ENCODE data around the gene CCDC148. TPM values are rescaled to one million over a fixed set of nuclear protein-coding genes. Genes with fewer than 3 reads are reported as not detected.
A peak's percentile ranks its signal among the peaks of the same experiment; 100 is the strongest.

Gene CCDC148
- total RNA-seq, 1 donor from 2014 or later: 1.0 TPM

DNA sequence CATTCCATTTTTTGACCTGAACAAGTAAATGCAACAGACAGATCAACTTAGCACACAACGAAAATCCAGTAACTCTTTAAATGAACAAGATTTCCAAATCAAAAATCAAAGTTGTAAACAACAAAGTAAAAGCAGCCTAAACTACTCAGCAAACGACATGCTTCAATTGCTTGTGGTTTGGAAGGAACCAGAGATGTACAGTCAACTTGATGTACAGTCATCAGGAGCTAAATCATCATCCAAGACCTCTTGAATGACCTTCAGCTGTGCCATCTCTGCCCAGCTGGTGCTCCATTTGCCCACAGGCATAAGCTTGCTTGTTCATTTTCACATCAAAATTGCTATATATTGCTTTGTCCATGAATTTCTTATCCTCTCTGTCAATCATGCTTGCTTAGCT lies 245.1 kb downstream of the CCDC148 start:
- TF ChIP-seq CTCF (IDR thresholded peaks at IDR 0.05; ENCODE audit: insufficient read depth, low read length, poor library complexity, severe bottlenecking): no peak
- Histone ChIP-seq H3K27me3 (ENCODE audit: control insufficient read depth, insufficient read depth, low read length) (no peaks in the 10 kb centered on the region), H3K4me3 (ENCODE audit: low read depth, low read length) (no peak overlapping the region), H3K36me3 (ENCODE audit: control insufficient read depth, insufficient read depth, low read length) (no peaks in the 10 kb centered on the region)
- DNase-seq (ENCODE audit: low read depth): peak; percentile 64

- TF ChIP-seq CTCF (IDR thresholded peaks at IDR 0.05; ENCODE audit: insufficient read depth, low read length, poor library complexity, severe bottlenecking): no peak
Observed at GRCh38 chr2:158207354-158207753, 249.2 kb downstream of the CCDC148 start.

DNA sequence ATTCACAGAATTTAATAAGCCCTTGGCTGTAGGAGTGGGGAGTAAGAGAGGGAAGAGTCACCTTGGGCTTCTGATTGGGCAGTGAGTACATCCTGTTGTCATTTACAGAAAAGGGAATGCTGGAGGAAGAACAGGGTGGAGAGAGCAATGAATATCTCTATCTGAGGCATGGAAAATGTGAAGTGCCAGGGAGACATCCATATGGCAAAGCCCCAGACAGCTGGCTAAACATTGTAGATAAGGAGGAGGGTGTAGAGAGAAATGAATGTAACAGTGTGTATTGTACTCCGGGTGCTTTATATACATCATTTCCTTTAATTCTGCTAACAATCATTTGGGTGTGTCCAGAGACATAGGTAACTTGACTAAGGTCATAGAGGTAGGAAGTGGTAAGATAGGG lies 251.3 kb downstream of the CCDC148 start:
- no peak for TF ChIP-seq CTCF (IDR thresholded peaks at IDR 0.05; ENCODE audit: insufficient read depth, low read length, poor library complexity, severe bottlenecking)
- Histone ChIP-seq H3K27me3 (ENCODE audit: control insufficient read depth, insufficient read depth, low read length) (no peaks in the 10 kb centered on the region), H3K4me3 (ENCODE audit: low read depth, low read length) (no peak overlapping the region), H3K36me3 (ENCODE audit: control insufficient read depth, insufficient read depth, low read length) (no peaks in the 10 kb centered on the region)
- DNase-seq (ENCODE audit: low read depth): no peak

More at GRCh38 chr2:158207354-158207753, 249.2 kb downstream of the CCDC148 start:
- DNase-seq (ENCODE audit: low read depth): no peak
- Histone ChIP-seq H3K36me3 (ENCODE audit: control insufficient read depth, insufficient read depth, low read length) (no peaks in the 10 kb centered on the region), H3K27me3 (ENCODE audit: control insufficient read depth, insufficient read depth, low read length) (no peaks in the 10 kb centered on the region), H3K4me3 (ENCODE audit: low read depth, low read length) (no peak overlapping the region)

DNA sequence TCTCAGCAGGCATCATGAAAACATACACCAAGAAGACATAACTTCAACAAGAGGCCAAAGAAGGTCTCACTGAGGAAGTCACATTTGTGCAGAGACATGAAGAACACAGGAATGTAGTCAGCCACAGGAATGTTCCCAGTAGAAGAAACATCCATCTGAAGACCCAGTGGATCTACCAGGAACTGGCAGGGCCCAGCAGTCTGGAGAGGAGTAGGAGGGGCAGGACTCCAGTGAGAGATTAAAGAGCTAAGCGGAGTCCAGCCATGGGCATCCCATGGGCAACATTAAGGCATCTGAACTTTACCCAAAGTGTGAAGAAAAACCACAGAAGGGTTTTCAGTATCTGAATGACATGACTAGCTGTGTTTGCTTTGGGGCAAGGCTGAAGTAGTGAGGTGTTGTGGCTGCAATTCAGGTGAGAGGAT lies 251.8 kb downstream of the CCDC148 start:
- DNase-seq (ENCODE audit: low read depth): no peak
- Histone ChIP-seq H3K36me3 (ENCODE audit: control insufficient read depth, insufficient read depth, low read length) (no peaks in the 10 kb centered on the region), H3K27me3 (ENCODE audit: control insufficient read depth, insufficient read depth, low read length) (no peaks in the 10 kb centered on the region), H3K4me3 (ENCODE audit: low read depth, low read length) (no peak overlapping the region)
- no peak for TF ChIP-seq CTCF (IDR thresholded peaks at IDR 0.05; ENCODE audit: insufficient read depth, low read length, poor library complexity, severe bottlenecking)

GRCh38 chr2:158202161-158202815 lies 254.3 kb downstream of the CCDC148 start:
- H3K4me3 ChIP-seq (ENCODE audit: low read depth, low read length): no peak overlapping the region
- no peak for TF ChIP-seq CTCF (IDR thresholded peaks at IDR 0.05; ENCODE audit: insufficient read depth, low read length, poor library complexity, severe bottlenecking)
- no peak for DNase-seq (ENCODE audit: low read depth)
- no peaks in the 10 kb centered on the region for H3K36me3 ChIP-seq (ENCODE audit: control insufficient read depth, insufficient read depth, low read length)
- no peaks in the 10 kb centered on the region for H3K27me3 ChIP-seq (ENCODE audit: control insufficient read depth, insufficient read depth, low read length)

All from kidney epithelial cell (primary cell).